Ascending aorta (tissue), 2 donors: ENCODE measurements around the gene GGPS1. TPM values are rescaled to one million over a fixed set of nuclear protein-coding genes. Genes with fewer than 3 reads are reported as not detected.
A peak's percentile ranks its signal among the peaks of the same experiment; 100 is the strongest.
"Not testable (repeated sequence)": the region's sequence is repeated elsewhere in the genome, so short reads cannot be mapped to it uniquely, and the experiment has no call there.

Experiments
- DNase-seq, 2 donors: peaks; one replicate each; pipeline ENCODE4 v3.0.0-alpha.2; 2019; ENCODE audit warnings: low spot score in 2 of 2
- H3K27ac ChIP-seq, 2 donors: fragments of 200-600 bp; sonication (generic); one replicate each; pipeline ENCODE4 v1.5.1; 2016 to 2017; ENCODE audit warnings: mild to moderate bottlenecking in 1 of 2
- H3K27me3 ChIP-seq: fragments of 200-600 bp; sonication (generic); one replicate; pipeline ENCODE4 v1.5.1; 2017
- H3K36me3 ChIP-seq, 2 donors: fragments of 200-600 bp; sonication (generic); one replicate each; pipeline ENCODE4 v1.5.1; 2016
- H3K4me1 ChIP-seq, 2 donors: fragments of 200-600 bp; sonication (generic); one replicate each; pipeline ENCODE4 v1.5.1; 2016 to 2017; ENCODE audit warnings: mild to moderate bottlenecking in 1 of 2
- H3K4me3 ChIP-seq, 2 donors: fragments of 200-600 bp; sonication (generic); one replicate each; pipeline ENCODE4 v1.5.1; 2016 to 2017; ENCODE audit warnings: mild to moderate bottlenecking in 1 of 2
- H3K9me3 ChIP-seq, 2 donors: fragments of 200-600 bp; sonication (generic); one replicate each; pipeline ENCODE4 v1.5.1; 2016
- intact Hi-C: fragments of 100-400 bp; cut with DNase I; formaldehyde crosslinking; loops from one replicate; pipeline ENCODE4 v1.15.1; 2023
- total RNA-seq: library from RNA; depleted of rRNA; stranded (reverse); fragments of >200 nt; gene quantifications from one replicate; pipeline ENCODE4 v1.1.0, GENCODE V29; 2016
- TF ChIP-seq, protein P1 (sequence below), 3 experiments: fragments of 200-600 bp in 2 of 3; fragments of 450-650 bp in 1 of 3; sonication (generic) in 2 of 3; IDR thresholded peaks; one replicate each; pipeline ENCODE4 v1.5.1; 2016 to 2019; ENCODE audit warnings: antibody characterized with exemption in 3 of 3, mild to moderate bottlenecking in 1 of 3, moderate library complexity in 1 of 3

Gene GGPS1
- total RNA-seq, 1 donor from 2014 or later = 7.2 TPM

DNA sequence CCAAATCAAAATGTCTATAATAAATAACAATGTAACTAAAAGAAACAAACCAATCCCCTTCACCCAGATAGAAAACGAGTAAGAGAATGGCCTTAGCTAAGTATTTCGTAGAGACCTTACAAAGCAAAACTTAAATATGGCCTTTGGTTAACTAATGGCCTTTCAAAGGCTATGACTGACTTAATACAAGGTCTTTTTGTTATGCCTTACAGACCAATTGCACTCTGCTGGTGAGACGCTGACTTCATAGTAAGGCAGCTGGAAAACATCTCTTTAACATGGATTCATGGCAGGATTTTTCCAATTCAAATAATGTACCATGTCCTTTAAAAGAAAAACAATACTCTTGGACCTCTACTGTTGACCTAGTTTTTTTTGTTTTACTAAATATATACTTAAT lies 23.1 kb downstream of the GGPS1 start:
- no peak for DNase-seq
- Histone ChIP-seq H3K9me3 (no peaks in the 10 kb centered on the region), H3K4me3 (no peak overlapping the region), H3K27me3 (no peaks in the 10 kb centered on the region), H3K36me3 (peaks cover 0 to 2% of the 10 kb centered on the region in 2 donors), H3K4me1 (no peaks in the 10 kb centered on the region), H3K27ac (no peak overlapping the region)
- intact Hi-C loops = no loop called here
- TF ChIP-seq, protein P1, sequence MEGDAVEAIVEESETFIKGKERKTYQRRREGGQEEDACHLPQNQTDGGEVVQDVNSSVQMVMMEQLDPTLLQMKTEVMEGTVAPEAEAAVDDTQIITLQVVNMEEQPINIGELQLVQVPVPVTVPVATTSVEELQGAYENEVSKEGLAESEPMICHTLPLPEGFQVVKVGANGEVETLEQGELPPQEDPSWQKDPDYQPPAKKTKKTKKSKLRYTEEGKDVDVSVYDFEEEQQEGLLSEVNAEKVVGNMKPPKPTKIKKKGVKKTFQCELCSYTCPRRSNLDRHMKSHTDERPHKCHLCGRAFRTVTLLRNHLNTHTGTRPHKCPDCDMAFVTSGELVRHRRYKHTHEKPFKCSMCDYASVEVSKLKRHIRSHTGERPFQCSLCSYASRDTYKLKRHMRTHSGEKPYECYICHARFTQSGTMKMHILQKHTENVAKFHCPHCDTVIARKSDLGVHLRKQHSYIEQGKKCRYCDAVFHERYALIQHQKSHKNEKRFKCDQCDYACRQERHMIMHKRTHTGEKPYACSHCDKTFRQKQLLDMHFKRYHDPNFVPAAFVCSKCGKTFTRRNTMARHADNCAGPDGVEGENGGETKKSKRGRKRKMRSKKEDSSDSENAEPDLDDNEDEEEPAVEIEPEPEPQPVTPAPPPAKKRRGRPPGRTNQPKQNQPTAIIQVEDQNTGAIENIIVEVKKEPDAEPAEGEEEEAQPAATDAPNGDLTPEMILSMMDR (IDR thresholded peaks at IDR 0.05) = no peak

GRCh38 chr1:235351898-235352297 lies 23.5 kb downstream of the GGPS1 start:
- H3K27me3 ChIP-seq = no peaks in the 10 kb centered on the region
- TF ChIP-seq, protein P1 (IDR thresholded peaks at IDR 0.05) = no peak
- no peaks in the 10 kb centered on the region for H3K9me3 ChIP-seq
- no peaks in the 10 kb centered on the region for H3K36me3 ChIP-seq
- intact Hi-C loops = no loop called here
- no peak overlapping the region for H3K27ac ChIP-seq
- no peaks in the 10 kb centered on the region for H3K4me1 ChIP-seq
- no peak for DNase-seq
- no peak overlapping the region for H3K4me3 ChIP-seq

DNA sequence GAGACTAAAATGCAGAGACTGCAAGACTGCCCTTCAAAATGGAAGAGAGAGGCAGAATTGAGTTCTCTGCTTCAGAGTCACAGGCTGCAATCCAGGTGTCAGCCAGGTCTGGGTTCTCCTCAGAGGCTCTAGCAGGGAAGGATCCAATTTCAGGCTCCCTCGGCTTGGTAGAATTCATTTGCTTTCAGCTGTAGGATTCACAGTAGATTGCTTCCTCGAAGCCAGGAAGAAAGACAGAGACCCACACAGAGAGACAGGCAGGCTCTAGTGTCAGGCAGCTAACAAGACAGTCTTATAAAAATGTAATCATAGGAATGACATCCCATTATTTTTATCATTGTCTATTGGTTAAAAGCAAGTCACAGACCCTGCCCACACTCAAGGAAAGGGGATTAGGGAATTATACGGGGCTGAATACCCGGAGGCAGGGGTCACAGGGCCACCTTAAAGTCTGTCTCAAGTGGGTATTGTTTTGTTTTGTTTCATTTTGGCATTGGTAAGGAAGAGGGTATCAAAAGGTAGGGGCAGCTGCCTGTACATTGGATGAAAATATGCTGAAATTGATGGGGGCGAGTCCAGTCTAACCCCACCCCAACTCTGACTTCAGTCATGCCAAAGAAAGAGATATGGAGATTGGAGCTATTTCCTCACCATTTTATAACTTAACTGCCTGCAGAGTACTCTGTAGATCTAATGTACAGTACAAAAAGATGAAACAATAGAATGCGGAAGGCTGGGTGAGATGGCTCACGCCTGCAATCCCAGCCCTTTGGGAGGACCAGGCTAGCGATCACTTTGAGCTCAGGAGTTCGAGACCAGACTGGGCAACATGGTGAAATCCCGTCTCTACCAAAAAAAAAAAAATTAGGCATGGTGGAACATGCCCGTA lies 29.4 kb downstream of the GGPS1 start:
- H3K36me3 ChIP-seq = no peaks in the 10 kb centered on the region
- H3K27ac ChIP-seq = no peak overlapping the region
- DNase-seq = no peak
- H3K4me3 ChIP-seq = no peak overlapping the region
- intact Hi-C loops = no loop called here
- no peaks in the 10 kb centered on the region for H3K9me3 ChIP-seq
- H3K4me1 ChIP-seq = no peaks in the 10 kb centered on the region
- TF ChIP-seq, protein P1 (IDR thresholded peaks at IDR 0.05) = no peak
- H3K27me3 ChIP-seq = no peaks in the 10 kb centered on the region

DNA sequence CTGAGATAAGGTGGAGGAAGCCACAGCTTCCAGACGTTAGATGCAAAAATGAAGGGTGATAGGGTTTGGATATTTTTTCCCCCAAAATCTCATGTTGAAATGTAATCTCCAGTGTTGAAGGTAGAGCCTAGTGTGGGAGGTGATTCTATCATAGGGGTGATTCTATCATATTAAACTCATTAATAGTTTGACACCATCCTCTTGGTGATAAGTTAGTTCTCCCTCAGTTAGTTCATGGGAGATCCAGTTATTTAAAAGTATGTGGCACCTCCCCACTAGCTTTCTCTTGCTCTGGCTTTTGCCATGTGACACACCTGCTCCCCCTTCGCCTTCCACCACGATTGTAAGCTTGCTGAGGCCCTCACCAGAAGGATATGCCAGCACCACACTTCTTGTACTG lies 30.5 kb downstream of the GGPS1 start:
- intact Hi-C loops = no loop called here

GRCh38 chr1:235364189-235364588 lies 35.8 kb downstream of the GGPS1 start:
- H3K27me3 ChIP-seq, H3K4me3 ChIP-seq, H3K9me3 ChIP-seq, H3K27ac ChIP-seq, H3K4me1 ChIP-seq, DNase-seq, H3K36me3 ChIP-seq, intact Hi-C loops: not testable (repeated sequence)

More for the DNA sequence above, 30.5 kb downstream of the GGPS1 start:
- H3K4me1 ChIP-seq = no peaks in the 10 kb centered on the region
- H3K4me3 ChIP-seq = no peak overlapping the region
- no peaks in the 10 kb centered on the region for H3K27me3 ChIP-seq
- DNase-seq = no peak
- TF ChIP-seq, protein P1 (IDR thresholded peaks at IDR 0.05) = no peak
- no peaks in the 10 kb centered on the region for H3K36me3 ChIP-seq
- H3K27ac ChIP-seq = no peak overlapping the region
- no peaks in the 10 kb centered on the region for H3K9me3 ChIP-seq

- TF ChIP-seq, protein P1 (IDR thresholded peaks at IDR 0.05) = no peak
- Histone ChIP-seq H3K4me3 (no peak overlapping the region), H3K27me3 (no peaks in the 10 kb centered on the region), H3K27ac (peak overlapping the region in 1 of 2 donors; percentile 4), H3K4me1 (peaks cover 0 to 5% of the 10 kb centered on the region in 2 donors), H3K36me3 (no peaks in the 10 kb centered on the region), H3K9me3 (no peaks in the 10 kb centered on the region)
- intact Hi-C loops = loop anchor here (2.0 kb wide), 2 partner anchors 51 to 205 kb away; partner anchors contain the start of gene RBM34
- DNase-seq = no peak
These were observed 37.9 kb downstream of the GGPS1 start for GRCh38 chr1:235366286-235366685.
